Neural cell (in vitro differentiated cells): Measurements from ENCODE around the gene RASL12.

Experiments
- EP300 ChIP-seq: fragments of 450-650 bp; conservative IDR thresholded peaks from 2 replicates; pipeline ENCODE4 v1.6.1; 2014; ENCODE audit warnings: antibody characterized with exemption, mild to moderate bottlenecking, moderate library complexity; ENCODE audit not compliant: poor library complexity, severe bottlenecking
- EZH2 ChIP-seq: fragments of 200-600, 300-800 bp; shearing (Covaris generic), sonication (generic); IDR thresholded peaks from 2 replicates; pipeline ENCODE4 v1.6.1; 2014; ENCODE audit warnings: antibody characterized with exemption, low read length, borderline replicate concordance, mild to moderate bottlenecking; ENCODE audit not compliant: insufficient read depth, poor library complexity, severe bottlenecking
- MXI1 ChIP-seq: fragments of 450-650 bp; conservative IDR thresholded peaks from 2 replicates; pipeline ENCODE4 v1.6.1; 2014; ENCODE audit warnings: antibody characterized with exemption, mild to moderate bottlenecking; ENCODE audit not compliant: poor library complexity, severe bottlenecking
- TF ChIP-seq, protein P1 (sequence below): fragments of 450-650 bp; IDR thresholded peaks from 2 replicates; pipeline ENCODE4 v1.5.1; 2014; ENCODE audit warnings: antibody characterized with exemption, mild to moderate bottlenecking, moderate library complexity; ENCODE audit not compliant: poor library complexity, severe bottlenecking
- TF ChIP-seq, protein P2 (sequence below): IDR thresholded peaks from 2 replicates; pipeline ENCODE4 v1.6.1; 2012; ENCODE audit warnings: borderline replicate concordance

DNA sequence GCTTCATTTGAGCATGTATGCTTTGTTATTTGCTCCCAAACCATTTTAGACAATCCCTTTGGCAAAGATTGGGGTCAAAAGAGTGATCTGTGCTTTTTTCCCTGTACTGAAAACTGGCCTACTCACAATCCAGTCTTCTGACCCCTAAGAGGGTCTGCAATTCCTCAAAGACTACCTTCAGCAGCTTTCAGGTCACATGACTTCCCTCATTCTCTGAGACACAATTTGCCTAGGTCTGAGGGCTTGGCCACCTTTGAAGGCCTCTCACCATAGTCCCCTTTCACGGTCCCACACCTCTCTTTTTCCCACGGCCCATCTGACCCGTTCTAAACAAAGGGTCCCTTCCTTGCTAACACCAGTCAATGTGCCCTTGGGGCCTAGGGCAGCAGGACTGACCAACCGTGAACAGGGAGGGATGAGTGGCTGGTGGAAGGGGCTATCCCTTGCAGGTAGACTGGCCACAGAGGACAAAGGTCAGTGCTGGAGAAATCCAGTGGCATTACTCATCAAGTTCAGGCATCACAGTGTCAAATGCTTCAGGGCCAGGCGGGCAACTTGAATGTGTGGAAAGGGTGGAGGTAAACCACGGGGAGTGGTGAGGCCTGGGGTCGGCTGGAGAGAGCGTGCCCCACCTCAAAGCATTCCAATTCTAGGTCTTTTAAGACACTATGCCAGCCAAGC, 10.8 kb downstream of the RASL12 start:
- TF ChIP-seq, protein P1, sequence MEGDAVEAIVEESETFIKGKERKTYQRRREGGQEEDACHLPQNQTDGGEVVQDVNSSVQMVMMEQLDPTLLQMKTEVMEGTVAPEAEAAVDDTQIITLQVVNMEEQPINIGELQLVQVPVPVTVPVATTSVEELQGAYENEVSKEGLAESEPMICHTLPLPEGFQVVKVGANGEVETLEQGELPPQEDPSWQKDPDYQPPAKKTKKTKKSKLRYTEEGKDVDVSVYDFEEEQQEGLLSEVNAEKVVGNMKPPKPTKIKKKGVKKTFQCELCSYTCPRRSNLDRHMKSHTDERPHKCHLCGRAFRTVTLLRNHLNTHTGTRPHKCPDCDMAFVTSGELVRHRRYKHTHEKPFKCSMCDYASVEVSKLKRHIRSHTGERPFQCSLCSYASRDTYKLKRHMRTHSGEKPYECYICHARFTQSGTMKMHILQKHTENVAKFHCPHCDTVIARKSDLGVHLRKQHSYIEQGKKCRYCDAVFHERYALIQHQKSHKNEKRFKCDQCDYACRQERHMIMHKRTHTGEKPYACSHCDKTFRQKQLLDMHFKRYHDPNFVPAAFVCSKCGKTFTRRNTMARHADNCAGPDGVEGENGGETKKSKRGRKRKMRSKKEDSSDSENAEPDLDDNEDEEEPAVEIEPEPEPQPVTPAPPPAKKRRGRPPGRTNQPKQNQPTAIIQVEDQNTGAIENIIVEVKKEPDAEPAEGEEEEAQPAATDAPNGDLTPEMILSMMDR = no peak
- TF ChIP-seq EZH2 (no peak), EP300 (no peak), MXI1 (no peak)
- TF ChIP-seq, protein P2, sequence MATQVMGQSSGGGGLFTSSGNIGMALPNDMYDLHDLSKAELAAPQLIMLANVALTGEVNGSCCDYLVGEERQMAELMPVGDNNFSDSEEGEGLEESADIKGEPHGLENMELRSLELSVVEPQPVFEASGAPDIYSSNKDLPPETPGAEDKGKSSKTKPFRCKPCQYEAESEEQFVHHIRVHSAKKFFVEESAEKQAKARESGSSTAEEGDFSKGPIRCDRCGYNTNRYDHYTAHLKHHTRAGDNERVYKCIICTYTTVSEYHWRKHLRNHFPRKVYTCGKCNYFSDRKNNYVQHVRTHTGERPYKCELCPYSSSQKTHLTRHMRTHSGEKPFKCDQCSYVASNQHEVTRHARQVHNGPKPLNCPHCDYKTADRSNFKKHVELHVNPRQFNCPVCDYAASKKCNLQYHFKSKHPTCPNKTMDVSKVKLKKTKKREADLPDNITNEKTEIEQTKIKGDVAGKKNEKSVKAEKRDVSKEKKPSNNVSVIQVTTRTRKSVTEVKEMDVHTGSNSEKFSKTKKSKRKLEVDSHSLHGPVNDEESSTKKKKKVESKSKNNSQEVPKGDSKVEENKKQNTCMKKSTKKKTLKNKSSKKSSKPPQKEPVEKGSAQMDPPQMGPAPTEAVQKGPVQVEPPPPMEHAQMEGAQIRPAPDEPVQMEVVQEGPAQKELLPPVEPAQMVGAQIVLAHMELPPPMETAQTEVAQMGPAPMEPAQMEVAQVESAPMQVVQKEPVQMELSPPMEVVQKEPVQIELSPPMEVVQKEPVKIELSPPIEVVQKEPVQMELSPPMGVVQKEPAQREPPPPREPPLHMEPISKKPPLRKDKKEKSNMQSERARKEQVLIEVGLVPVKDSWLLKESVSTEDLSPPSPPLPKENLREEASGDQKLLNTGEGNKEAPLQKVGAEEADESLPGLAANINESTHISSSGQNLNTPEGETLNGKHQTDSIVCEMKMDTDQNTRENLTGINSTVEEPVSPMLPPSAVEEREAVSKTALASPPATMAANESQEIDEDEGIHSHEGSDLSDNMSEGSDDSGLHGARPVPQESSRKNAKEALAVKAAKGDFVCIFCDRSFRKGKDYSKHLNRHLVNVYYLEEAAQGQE = no peak
